ENCODE results near the gene DBN1. TPM values are rescaled to one million over a fixed set of nuclear protein-coding genes. Genes with fewer than 3 reads are reported as not detected.

The DBN1 gene
- total and polyA plus RNA-seq, 2 of the 8 experiments (the other 6 are each of a cell fraction or from before 2014, with no cell fraction given) = 168 to 333 TPM

- H4K5ac ChIP-seq (ENCODE audit: insufficient read length, low read depth, low read length) = no peak overlapping the region
- H3K14ac ChIP-seq (ENCODE audit: insufficient read length) = no peak overlapping the region
- H3K79me1 ChIP-seq (ENCODE audit: low read depth, low read length) = no peaks in the 10 kb centered on the region; the same call in 1 of the 2 replicates
- POLR2A ChIA-PET (ENCODE audit: partially characterized antibody) = interaction anchor here (0.7 to 67.5 kb wide), 34 partner anchors 15 to 666 kb away, joined by 3 to 3349 read pairs (median 6); partner anchors contain the start of genes DBN1, DOK3, F12 and GRK6
- 1% methylated on average over 65 of the region's 84 CpGs; no CpG with 5 or more reads in 1 of the 2 experiments for WGBS, 2 experiments (ENCODE audit: extremely low coverage in 1 of 2, insufficient coverage in 1 of 2, insufficient read length in 1 of 2, insufficient replicate concordance in 2 of 2, low coverage in 1 of 2, low lambda C conversion rate in 2 of 2, missing lambda C conversion rate in 1 of 2)
- H3K4me3 ChIP-seq (ENCODE audit: extremely low read depth in 1 of 4, insufficient read depth in 2 of 4, low read depth in 3 of 4, low read length in 4 of 4) = peak overlapping the region; percentile 47 to 86 (median 81)
- FAIRE-seq (no peak), DNase-seq (ENCODE audit: low read depth in 1 of 2, low spot score in 2 of 2) (peak in 1 of 2 experiments; percentile 98)
- H4K20me1 ChIP-seq (replicated peaks in 1 of 2; ENCODE audit: control insufficient read depth in 1 of 2, insufficient read depth in 2 of 2, low read length in 2 of 2) = peaks cover 22 to 23% of the 10 kb centered on the region in 2 experiments
- 0 out of 2 replicates have a peak overlapping the region, but pooled peaks have one; percentile 66 for H2BK5ac ChIP-seq (ENCODE audit: low read depth, low read length)
- peaks cover 11 to 26% (median 23%) of the 10 kb centered on the region in 4 experiments; a peak in 7 of 8 replicates for H3K36me3 ChIP-seq (ENCODE audit: control insufficient read depth in 2 of 4, insufficient read depth in 4 of 4, low read length in 3 of 4)
- H2BK15ac ChIP-seq (ENCODE audit: low read length) = no peak overlapping the region
- no peak overlapping the region for H2BK12ac ChIP-seq (ENCODE audit: low read depth, low read length)
- H3K4me1 ChIP-seq (replicated peaks in 1 of 4; ENCODE audit: control insufficient read depth in 3 of 4, insufficient read depth in 4 of 4, low read length in 3 of 4) = peaks cover 0 to 22% (median 10%) of the 10 kb centered on the region in 4 experiments; a peak in 6 of 7 replicates
- no peaks in the 10 kb centered on the region for H3K79me2 ChIP-seq (ENCODE audit: control insufficient read depth in 1 of 2, insufficient read depth in 2 of 2, low read length in 2 of 2)
- no peak overlapping the region for H2AK5ac ChIP-seq (ENCODE audit: low read depth, low read length)
- H3K23me2 ChIP-seq (ENCODE audit: low read depth, low read length) = peaks cover 15% of the 10 kb centered on the region; the same call in 1 of the 2 replicates
- H4K8ac ChIP-seq (ENCODE audit: extremely low read depth, insufficient read depth, low read length) = peak overlapping the region; percentile 90
- CTCF ChIA-PET (ENCODE audit: partially characterized antibody) = interaction anchor here (0.6 to 23.6 kb wide), 24 partner anchors 9 to 146 kb away, joined by 3 to 430 read pairs (median 7); partner anchors contain the start of genes F12, MXD3, PFN3 and PRR7
- H3K9ac ChIP-seq (replicated peaks in 1 of 4; ENCODE audit: extremely low read depth in 1 of 4, low read depth in 3 of 4, low read length in 3 of 4) = peak overlapping the region; percentile 39 to 96 (median 90); a peak in 6 of 7 replicates
- peak overlapping the region; percentile 81 to 93 for H3K4me2 ChIP-seq (ENCODE audit: insufficient read depth in 1 of 2, low read depth in 2 of 2, low read length in 2 of 2)
- H3K9me3 ChIP-seq (ENCODE audit: insufficient read depth in 2 of 2, low read depth in 1 of 2, low read length in 1 of 2) = no peaks in the 10 kb centered on the region
- no peak overlapping the region for H3K56ac ChIP-seq (replicated peaks; ENCODE audit: insufficient read length, low read depth, low read length)
- no peak overlapping the region for H3K23ac ChIP-seq (ENCODE audit: insufficient read length)
- peaks cover 0 to 10% (median 8%) of the 10 kb centered on the region in 4 experiments; a peak in 2 of 7 replicates for H3K27me3 ChIP-seq (replicated peaks in 1 of 4; ENCODE audit: control insufficient read depth in 3 of 4, extremely low read depth in 1 of 4, insufficient read depth in 3 of 4, low read length in 3 of 4)
- peak overlapping the region; percentile 51; the same call in 1 of the 2 replicates for H3K18ac ChIP-seq (ENCODE audit: extremely low read depth, low read length)
- H2BK20ac ChIP-seq (ENCODE audit: low read length) = no peak overlapping the region
- H3K27ac ChIP-seq (ENCODE audit: low read depth, low read length) = peak overlapping the region; percentile 86; the same call in 1 of the 2 replicates
- H2AFZ ChIP-seq (ENCODE audit: low read length) = no peak overlapping the region
- no peak overlapping the region for H2BK120ac ChIP-seq (replicated peaks; ENCODE audit: low read depth, low read length)
- no peak overlapping the region for H3K4ac ChIP-seq (replicated peaks; ENCODE audit: insufficient read length, low read depth, low read length)
- peak overlapping the region; percentile 82 for H4K91ac ChIP-seq (replicated peaks; ENCODE audit: insufficient read length, low read length)
- TF ChIP-seq ATF3 (IDR thresholded peaks at IDR 0.05; ENCODE audit: insufficient read depth, low read depth, low read length) = 0 out of 2 replicates have a peak, but pooled peaks have one; percentile 5
- TF ChIP-seq TCF12 (IDR thresholded peaks at IDR 0.05; ENCODE audit: low read depth, low read length) = no peak
- no peak for TF ChIP-seq ZNF274 (IDR thresholded peaks at IDR 0.05; ENCODE audit: borderline replicate concordance, extremely low read depth, low read length)
- 0 out of 2 replicates have a peak, but pooled peaks have one; percentile 16 for TF ChIP-seq YY1 (IDR thresholded peaks at IDR 0.05; ENCODE audit: low read depth, low read length)
- peak; percentile 98 for TF ChIP-seq JUND (IDR thresholded peaks at IDR 0.05; ENCODE audit: low read length)
- no peak for TF ChIP-seq SP1 (IDR thresholded peaks at IDR 0.05; ENCODE audit: low read depth, low read length)
- TF ChIP-seq BACH1 (IDR thresholded peaks at IDR 0.05; ENCODE audit: low read length) = peak; percentile 1; the same call in 1 of the 2 replicates
- TF ChIP-seq RXRA (IDR thresholded peaks at IDR 0.05; ENCODE audit: insufficient read depth, low read depth, low read length) = no peak
- no peak for TF ChIP-seq SUZ12 (IDR thresholded peaks at IDR 0.05; ENCODE audit: low read length)
- TF ChIP-seq TAF1 (IDR thresholded peaks at IDR 0.05; ENCODE audit: low read depth, low read length) = peak; percentile 50
- TF ChIP-seq JUN (IDR thresholded peaks at IDR 0.05; ENCODE audit: low read depth, low read length) = peak; percentile 78; the same call in 1 of the 2 replicates
- TF ChIP-seq MAFK (IDR thresholded peaks at IDR 0.05; ENCODE audit: low read depth, low read length) = no peak
These were observed 18.9 kb downstream of the DBN1 start for GRCh38 chr5:177454397-177455035.
